GM12892 (cell line): ENCODE measurements around the gene MKNK2.
A peak's percentile ranks its signal among the peaks of the same experiment; 100 is the strongest.

Source experiments
- DNase-seq: peaks from one replicate; pipeline ENCODE4 v3.0.0; 2011; ENCODE audit not compliant: insufficient read length
- FAIRE-seq: peaks from 2 replicates; lab custom pipeline; 2011; peaks lifted over from hg19 to GRCh38; lab: Jason Lieb, UNC
- POLR2A ChIP-seq: IDR thresholded peaks from 2 replicates; pipeline ENCODE4 v1.6.1; 2011; ENCODE audit warnings: low read depth, low read length, control low read depth
- POLR2AphosphoS5 ChIP-seq: IDR thresholded peaks from 2 replicates; pipeline ENCODE4 v1.6.1; 2011; ENCODE audit warnings: low read depth, low read length, control low read depth
- TAF1 ChIP-seq: IDR thresholded peaks from 2 replicates; pipeline ENCODE4 v1.6.1; 2011; ENCODE audit warnings: low read depth, mild to moderate bottlenecking, control low read depth, low read length, borderline replicate concordance

The MKNK2 gene

GRCh38 chr19:2061495-2062388, 10.7 kb upstream of the MKNK2 start:
- TF ChIP-seq TAF1 (0 out of 2 replicates have a peak, but pooled peaks have one; percentile 41), POLR2A (peak; percentile 71; the same call in 1 of the 2 replicates), POLR2AphosphoS5 (no peak)
- FAIRE-seq (peak; percentile 99), DNase-seq (peak; percentile 98)

GRCh38 chr19:2060884-2061494, 9.9 kb upstream of the MKNK2 start:
- no peak for FAIRE-seq

DNA sequence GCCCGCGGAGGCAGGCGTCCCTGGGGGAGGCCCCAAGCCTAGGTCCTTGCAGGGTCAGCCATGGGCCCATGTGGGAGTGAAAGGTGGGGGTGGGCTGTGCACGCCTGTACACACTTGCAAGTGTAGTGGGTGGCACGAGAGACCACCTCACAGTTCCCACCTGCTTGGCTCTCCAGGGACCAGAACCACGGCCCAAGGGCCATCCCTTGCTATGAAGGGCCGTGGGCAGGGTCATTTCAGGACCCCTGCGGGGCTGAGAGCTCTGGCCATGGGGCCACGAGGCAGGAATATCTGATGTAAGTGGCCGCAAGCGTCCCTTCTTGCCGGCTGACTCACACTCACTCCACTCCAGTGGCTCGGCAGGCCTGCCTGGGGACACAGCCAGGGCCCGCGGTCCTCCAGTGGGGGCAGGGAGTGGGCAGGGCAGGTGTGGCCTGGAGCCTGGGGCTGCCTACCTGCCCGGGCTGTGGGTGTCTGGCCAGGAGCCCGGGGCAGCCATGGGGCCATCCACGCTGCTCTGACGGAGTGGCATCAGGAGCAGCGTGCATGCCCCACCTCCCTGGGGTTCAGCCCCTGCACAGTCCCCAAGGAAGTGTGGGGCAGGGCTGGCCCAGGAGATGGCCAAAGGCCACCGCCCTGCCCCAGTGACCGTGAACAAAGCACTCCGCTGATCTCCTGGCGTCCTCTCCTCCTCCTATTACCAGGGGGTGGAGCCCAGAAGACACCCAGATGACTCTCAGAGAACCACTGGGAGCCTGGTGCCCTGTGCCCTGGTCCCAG, 8.6 kb upstream of the MKNK2 start:
- no peak for FAIRE-seq
- DNase-seq, result no peak
- TF ChIP-seq POLR2A, result no peak
- no peak for TF ChIP-seq TAF1
- TF ChIP-seq POLR2AphosphoS5, result no peak

More at GRCh38 chr19:2060884-2061494, 9.9 kb upstream of the MKNK2 start:
- no peak; the same call in 1 of the 2 replicates for TF ChIP-seq POLR2A
- TF ChIP-seq POLR2AphosphoS5, result no peak
- TF ChIP-seq TAF1, result no peak
- DNase-seq, result no peak

DNA sequence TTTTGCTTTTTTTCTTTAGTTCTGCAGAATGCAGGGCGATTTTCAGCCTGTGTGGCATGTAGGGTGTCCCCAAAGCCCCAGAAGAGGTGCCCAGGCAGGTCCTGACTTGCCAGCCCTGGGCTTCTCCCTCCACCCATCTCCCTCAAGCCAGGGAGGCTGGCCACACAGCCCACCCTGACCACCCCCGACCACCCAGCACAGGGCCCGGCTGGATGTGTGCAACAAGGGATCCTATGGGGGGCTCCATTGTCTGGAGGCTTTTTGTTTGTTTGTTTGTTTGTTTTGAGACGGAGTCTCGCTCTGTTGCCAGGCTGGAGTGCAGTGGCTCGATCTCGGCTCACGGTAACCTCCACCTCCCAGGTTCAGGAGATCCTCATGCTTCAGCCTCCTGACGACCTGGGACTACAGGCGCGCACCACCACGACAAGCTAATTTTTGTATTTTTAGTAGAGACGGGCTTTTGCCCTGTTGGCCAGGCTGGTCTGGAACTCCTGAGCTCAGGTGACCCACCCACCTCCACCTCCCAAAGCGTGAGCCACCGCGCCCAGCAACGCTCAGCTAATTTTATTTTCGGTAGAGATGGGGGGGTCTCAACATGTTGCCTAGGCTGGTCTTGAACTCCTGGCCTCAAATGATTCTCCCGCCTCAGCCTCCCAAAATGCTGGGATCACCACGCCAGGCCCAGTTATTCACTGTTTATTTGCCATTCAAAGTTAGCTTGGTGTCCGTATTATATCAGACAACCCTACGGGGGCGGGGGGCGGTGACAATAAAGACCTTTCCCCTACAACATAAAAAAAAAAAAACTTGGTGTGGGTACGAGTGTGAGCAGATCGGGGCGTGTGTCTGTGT, 7.8 kb upstream of the MKNK2 start:
- DNase-seq, result no peak
- TF ChIP-seq POLR2AphosphoS5 (no peak), POLR2A (no peak), TAF1 (no peak)
- no peak for FAIRE-seq

DNA sequence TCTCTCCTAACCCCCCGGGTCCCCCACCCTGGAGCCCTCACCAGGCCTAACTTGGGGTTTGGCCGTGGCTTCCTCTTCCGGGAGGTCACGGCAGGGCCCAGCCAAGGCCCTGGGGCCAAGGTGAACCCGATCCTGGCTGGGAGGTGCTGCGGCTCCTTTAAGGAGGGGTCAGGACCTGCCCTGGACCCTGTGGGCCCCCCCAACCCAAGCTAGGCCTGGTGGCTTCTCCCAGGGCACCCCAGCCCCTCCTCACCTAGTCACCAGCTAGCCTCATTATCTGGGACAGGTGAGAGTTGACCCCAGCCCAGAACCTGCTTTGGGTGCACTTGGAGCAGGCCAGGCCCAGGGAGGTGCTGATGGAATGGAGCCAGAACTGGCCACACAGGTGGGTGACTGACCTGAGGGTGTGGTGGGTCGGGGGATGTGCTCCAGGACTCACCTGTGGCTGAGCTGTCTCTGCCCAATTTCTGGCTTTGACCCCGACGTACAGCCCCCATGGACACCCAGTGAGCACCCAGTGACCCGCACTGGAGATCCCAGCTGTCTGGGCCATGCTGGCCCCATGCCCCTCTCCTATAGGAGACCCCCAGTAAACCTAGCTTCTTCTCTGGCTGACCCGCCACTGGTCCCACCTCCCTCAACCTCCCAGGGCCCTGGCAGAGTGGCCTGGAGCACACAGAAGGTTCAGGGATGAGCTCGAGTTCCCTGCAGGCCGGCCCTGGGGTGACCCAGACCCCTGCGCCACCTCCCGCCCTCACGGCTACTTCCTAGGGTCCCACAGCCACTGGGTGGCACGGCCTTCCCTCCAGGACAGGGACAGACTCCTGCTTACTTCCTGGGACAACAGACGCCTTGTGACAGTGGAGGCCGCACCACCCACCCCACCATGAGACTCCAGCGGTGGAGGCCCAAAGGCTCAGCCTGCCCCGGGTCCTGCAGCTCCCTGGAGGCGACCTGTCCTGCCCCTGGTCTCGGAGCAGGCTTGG, 6.7 kb upstream of the MKNK2 start:
- no peak for DNase-seq
- TF ChIP-seq POLR2A, result no peak
- TF ChIP-seq POLR2AphosphoS5, result no peak
- TF ChIP-seq TAF1, result no peak
- FAIRE-seq, result no peak

GRCh38 chr19:2056837-2057192, 5.8 kb upstream of the MKNK2 start:
- no peak for TF ChIP-seq POLR2AphosphoS5
- no peak for TF ChIP-seq TAF1
- no peak for TF ChIP-seq POLR2A
- no peak for FAIRE-seq
- no peak for DNase-seq

- FAIRE-seq (peak; percentile 87), DNase-seq (no peak)
- TF ChIP-seq TAF1 (no peak), POLR2AphosphoS5 (no peak), POLR2A (peak; percentile 46; the same call in 1 of the 2 replicates)
Observed at GRCh38 chr19:2055931-2056836, 5.1 kb upstream of the MKNK2 start.

DNA sequence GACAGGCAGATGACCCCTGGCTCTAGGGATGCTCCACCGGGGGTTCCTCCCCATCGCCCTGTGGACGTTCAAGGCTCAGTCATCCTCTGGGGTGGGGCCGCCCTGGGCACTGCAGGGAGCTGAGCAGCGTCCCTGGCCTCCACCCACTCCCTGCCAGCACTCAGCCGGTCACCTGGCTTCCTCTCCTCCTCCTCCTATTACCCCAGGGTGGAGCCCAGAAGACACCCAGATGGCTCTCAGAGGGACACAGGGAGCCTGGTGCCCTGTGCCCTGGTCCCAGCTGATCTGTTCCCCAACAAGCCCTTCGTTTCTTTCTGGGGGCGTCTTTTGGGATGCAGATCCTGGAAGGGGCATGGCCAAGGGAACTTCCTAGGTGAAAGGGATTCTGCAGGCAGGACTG, 3.7 kb upstream of the MKNK2 start:
- FAIRE-seq, result no peak

DNA sequence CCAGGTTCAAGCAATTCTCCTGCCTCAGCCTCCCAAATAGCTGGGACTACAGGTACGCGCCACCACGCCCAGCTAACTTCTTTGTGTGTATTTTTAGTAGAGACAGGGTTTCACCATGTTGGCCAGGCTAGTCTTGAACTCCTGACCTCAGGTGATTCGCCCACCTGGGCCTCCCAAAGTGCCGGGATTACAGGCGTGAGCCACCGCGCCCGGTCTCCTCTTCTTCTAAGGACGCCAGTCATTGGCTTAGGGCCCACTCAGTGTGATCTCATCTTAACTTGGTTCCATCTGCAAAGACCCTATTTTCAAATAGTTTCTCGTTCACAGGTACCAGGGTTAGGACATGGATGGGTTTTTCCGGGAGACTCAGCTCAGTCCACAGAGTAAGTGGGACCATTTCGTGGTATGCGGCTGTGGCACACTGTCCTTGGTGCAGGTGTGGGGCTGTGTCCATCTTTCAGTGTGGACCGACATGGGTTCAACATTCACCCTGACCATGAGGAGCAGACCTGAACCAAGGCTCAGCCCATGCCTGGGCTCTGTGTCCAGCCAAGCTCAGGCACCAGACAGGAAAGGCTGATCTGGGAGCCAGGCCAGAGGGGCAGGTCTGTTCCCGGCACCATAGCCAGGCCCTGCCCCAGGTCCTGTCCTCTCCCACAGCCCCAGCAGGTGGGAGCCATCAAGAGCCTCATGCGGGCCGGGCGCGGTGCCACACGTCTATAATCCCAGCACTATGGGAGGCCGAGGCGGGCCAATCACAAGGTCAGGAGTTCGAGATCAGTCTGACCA, 2.8 kb upstream of the MKNK2 start:
- FAIRE-seq, result peak; percentile 53
- DNase-seq, result no peak
- TF ChIP-seq POLR2A, result no peak
- TF ChIP-seq POLR2AphosphoS5, result no peak
- TF ChIP-seq TAF1, result no peak

More for the DNA sequence above, 3.7 kb upstream of the MKNK2 start:
- TF ChIP-seq POLR2AphosphoS5 (no peak), POLR2A (no peak), TAF1 (no peak)
- DNase-seq, result no peak
